K562 treated with DMSO at 1 percent for 4 hours (cell line): ENCODE measurements around the gene TGIF2. TPM values are rescaled to one million over a fixed set of nuclear protein-coding genes. Genes with fewer than 3 reads are reported as not detected.

ENCODE experiments used
- total RNA-seq: library from RNA; unstranded; fragments of 300-600 nt; gene quantifications from 2 replicates; pipeline ENCODE4 v1.2.3, GENCODE V29; 2022; ENCODE audit not compliant: insufficient read depth

The TGIF2 gene
- 3.0 and 3.8 TPM in 2 replicates for total RNA-seq

DNA sequence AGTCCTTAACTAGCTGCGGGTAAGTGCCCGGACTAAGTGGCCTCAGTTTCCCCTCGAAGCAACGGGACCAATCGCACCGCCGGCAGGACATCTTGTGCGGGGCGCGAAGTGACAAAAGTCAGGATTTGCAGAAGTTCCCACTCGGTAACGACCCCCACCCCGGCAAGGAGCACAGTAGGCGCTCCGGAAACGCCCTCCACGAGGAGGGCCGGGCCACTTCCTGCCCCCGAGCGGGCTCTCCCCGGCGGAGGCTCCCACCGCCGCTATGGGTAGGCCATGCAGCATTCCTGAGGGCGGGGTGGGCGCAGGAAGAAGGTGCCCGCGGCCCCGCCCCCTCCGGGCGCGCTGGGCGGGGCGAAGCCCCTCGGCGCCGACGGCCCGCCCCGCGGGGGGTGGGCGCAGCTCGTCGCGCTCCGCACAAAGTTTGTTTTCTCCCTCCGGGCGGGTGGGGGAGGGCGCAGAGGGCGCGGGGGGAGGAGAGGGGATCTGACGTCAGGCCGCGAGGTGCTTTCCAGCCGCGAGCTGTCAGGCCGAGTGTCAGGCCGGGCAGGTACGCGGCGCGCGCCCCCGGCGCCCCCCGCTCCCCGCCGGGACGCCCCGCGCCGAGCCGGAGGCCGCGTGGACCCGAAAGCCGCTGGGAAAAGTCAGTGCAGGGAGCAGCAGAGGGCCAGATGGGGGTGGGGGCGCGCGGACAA, at the start of gene TGIF2:
Gene TGIF2, plus strand, starts transcription at position 495 of the 695 bp plus-strand sequence. CDS start 5,178 bp downstream, outside the sequence.

DNA sequence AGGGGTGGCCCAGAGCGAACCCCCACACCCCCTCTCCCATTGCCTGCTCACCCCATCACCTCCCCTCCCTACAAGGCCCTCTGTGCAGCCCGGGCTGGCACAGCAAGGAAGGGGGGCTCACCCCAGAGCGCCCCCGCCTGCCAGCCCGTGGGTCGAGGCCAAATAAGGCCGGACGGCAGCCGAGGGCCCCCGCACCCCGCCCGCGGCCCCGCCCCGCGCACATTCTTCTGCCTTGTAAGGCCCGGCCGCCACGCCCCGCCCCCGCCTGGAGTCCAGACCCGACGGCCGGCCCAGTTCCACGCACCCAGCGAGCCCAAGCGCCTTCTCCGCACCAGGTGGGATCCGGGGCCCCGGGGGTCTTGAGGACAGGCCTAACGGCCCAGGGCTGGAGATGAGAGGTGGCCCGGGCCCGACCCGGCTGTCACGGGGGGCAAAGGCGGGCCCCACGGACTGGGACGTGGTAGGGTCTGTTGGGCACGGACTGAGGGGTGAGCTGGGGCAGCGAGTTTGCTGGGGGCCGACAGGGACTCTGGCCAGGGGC, 32.1 kb upstream of the TGIF2 start, which contains the start of gene MYL9:
Gene MYL9, plus strand, starts transcription at position 293 of the 541 bp plus-strand sequence. CDS start 3,366 bp downstream, outside the sequence.

GRCh38 chr20:36605399-36606157, 32.2 kb downstream of the TGIF2 start, which contains the start of gene RAB5IF:
Gene RAB5IF, plus strand, starts transcription at chr20:36605779. Its CDS starts 173 bp downstream, at chr20:36605952.

Other genes starting within 250 kb of the TGIF2 start
- 7.8 and 8.6 TPM in 2 replicates for gene MYL9, start 32.1 kb upstream of the TGIF2 start, total RNA-seq
- gene RAB5IF, start 32.2 kb downstream of the TGIF2 start, total RNA-seq: 136 and 143 TPM in 2 replicates
- gene SLA2, start 72.6 kb downstream of the TGIF2 start, total RNA-seq: not detected in 2 replicates
- gene NDRG3, start 172.5 kb downstream of the TGIF2 start, total RNA-seq: 15.5 and 18.6 TPM in 2 replicates
- 16.7 and 25.5 TPM in 2 replicates for gene DSN1, start 200.2 kb downstream of the TGIF2 start, total RNA-seq